ENCODE measurements around the gene KIAA1755.
A peak's percentile ranks its signal among the peaks of the same experiment; 100 is the strongest.

KIAA1755 gene

GRCh38 chr20:38260378-38261053, at the start of gene KIAA1755:
TSS of gene KIAA1755 (minus strand) at chr20:38260735. CDS start at chr20:38260500, 235 bp downstream.
- DNase-seq, result no peak

GRCh38 chr20:38308447-38308846, 47.9 kb upstream of the KIAA1755 start:
- no peak for DNase-seq

- DNase-seq, result no peak
Measured at GRCh38 chr20:38308047-38308438, 47.5 kb upstream of the KIAA1755 start.

- no peak for DNase-seq
Measured at GRCh38 chr20:38307371-38308046, 47.0 kb upstream of the KIAA1755 start.

- no peak for DNase-seq
Measured at GRCh38 chr20:38306379-38306778, 45.8 kb upstream of the KIAA1755 start.

DNA sequence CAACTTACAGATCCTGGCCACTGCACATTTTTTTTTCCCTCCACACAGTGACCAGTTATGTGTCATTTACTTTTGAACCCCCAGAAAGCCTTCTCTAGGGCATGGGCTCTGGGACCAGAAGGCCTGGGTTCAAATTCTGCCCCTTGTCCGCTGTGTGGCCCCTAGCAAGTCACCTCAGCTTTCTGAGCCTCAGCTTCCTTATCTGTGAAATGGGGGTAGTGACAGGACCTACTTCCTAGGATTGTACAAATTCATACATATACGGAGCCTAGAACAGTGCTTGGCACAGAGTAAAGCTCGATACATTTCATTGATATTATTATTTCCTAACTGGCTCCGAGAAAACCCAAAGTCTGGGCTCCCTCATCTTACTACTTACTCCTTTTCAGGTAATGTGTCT, 45.0 kb upstream of the KIAA1755 start:
- DNase-seq, result no peak

GRCh38 chr20:38304845-38305447, 44.4 kb upstream of the KIAA1755 start:
- DNase-seq, result no peak

GRCh38 chr20:38303908-38304379, 43.4 kb upstream of the KIAA1755 start, which contains the start of gene BPI:
TSS of gene BPI (plus strand) at chr20:38304156. CDS start at chr20:38304224, 68 bp downstream.
- DNase-seq, result peak; percentile 17

GRCh38 chr20:38302786-38303185, 42.3 kb upstream of the KIAA1755 start:
- no peak for DNase-seq

DNA sequence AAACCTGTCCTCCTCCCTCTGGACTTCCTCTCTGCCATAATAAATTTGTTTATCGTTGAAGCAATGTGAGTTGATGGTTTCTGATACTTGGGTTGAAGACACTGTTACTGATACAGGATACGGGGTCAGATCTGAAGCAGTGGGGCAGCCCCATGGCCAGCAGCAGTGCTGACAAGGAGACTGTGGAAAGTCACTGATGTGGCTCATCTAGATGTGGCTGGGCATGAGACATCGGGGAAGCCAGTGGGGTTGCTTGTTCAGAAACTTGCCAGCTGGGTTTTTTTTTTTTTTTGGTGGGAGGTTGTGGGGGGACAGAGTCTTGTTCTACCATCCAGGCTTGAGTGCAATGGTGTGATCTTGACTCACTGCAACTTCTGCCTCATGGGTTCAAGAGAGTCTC, 40.8 kb upstream of the KIAA1755 start:
- DNase-seq, result no peak

GRCh38 chr20:38300438-38300837, 39.9 kb upstream of the KIAA1755 start:
- DNase-seq, result no peak

DNA sequence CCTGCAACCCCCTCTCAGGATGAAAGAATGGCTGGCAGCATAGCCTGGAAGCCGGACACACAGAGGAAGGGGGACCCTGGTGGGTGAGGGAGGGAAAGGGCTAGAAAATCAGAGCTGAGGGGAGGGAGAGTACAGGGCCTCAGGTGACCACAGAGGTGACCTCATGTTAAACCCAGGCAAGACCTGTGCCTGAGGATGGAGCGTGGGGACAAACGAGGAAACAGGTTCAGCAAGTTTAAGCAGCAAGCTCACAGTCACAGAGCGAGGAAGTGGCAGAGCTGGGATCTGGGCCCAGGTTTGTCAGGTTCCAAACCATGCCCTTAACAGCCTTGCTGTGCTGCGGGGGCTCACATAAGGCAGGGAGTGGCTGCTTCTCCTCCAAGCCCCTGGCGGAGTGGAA, 39.4 kb upstream of the KIAA1755 start:
- DNase-seq, result no peak

DNA sequence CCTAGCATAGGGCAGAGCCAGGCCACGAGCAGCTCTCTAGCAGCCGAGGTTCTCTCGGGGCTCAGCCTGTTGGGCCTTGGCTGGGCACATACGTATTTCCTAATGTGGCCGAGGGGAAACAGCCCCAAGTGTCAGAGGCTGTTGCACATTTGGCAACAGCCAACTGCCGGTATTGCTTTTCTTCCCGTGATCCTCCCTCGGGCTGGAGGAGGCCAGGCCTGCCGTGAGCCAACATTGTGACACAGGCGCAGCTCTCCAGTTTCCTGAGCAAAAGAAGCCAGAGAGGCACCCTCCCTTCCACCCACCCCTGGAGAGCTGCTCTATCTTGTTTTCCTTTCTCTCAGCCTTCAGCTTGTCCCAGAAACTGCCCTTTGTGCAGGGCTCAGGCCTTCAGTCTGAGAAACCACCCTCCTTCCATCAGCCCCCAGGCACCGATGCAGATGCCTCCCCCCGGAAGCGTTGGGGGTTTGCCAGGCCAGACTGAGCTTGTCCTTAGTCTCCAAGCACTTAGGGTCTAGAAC, 38.3 kb upstream of the KIAA1755 start:
- DNase-seq, result no peak

DNA sequence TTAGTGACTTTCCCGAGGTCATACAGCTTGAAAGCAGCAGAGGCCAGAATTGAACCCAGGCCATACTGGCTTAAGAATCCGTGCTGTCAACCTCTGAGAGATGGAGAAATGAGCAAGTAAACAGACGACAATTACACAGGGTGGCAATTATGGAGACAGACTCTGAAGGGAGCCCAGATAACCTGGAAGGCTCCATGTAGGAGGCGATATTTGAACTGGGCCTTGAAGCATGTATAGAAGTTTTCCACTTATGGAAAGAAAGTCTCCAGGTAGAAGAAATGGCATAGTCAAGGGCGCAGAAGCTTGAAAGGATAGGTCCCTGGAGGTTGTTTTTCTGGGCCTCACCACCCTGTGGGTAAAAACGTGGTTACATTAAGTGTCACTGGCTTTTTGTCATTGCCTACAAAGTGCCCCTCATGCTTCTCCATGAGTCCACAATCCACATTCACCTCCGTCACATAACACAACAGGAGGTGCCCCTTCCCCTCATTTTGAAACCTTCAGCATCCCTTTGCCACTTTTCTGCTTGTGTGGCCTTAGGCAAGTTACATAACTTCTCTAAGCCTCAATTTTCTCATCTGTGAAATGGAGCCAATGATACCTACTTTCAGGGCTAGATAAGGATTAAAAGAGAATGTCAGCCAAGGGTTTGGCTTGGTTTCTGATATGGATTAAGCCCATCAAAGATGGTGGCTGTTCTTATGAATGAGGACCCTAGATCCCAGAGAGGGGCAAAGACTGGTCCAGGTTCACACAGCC, 37.6 kb upstream of the KIAA1755 start:
- DNase-seq, result no peak

GRCh38 chr20:38296433-38296832, 35.9 kb upstream of the KIAA1755 start:
- DNase-seq, result no peak

GRCh38 chr20:38295811-38296210, 35.3 kb upstream of the KIAA1755 start:
- no peak for DNase-seq

DNA sequence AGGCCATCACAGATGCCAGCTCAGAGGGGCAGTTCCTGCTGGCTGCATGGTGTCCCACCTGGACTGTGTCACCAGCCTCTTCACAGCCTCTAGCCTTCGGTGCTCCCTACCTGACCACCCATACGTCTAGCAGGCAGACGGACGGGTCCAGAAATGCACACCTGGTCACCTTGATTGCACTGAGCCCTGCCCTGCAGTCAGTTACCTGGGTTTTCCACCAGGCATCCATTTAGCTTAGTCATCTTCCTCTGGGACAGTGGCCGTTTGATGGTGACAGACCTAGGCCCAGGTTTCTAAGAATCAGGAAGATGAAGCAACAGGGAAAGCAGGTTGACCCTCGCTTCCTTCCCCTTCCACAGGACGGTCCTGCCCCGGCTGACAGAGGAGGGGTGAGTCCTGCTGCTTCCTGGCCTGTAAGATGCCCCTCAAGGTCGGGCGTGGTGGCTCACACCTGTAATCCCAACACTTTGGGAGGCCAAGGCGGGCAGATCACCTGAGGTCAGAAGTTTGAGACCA, 33.6 kb upstream of the KIAA1755 start:
- no peak for DNase-seq

- no peak for DNase-seq
Measured at GRCh38 chr20:38293491-38294065, 33.0 kb upstream of the KIAA1755 start.

- DNase-seq, result no peak
Measured at GRCh38 chr20:38291966-38292365, 31.4 kb upstream of the KIAA1755 start.

GRCh38 chr20:38290829-38291814, 30.6 kb upstream of the KIAA1755 start:
- no peak for DNase-seq

Measured in CD4-positive, alpha-beta T cell treated with Interleukin-17A for 1 hour (primary cell).